ENCODE data around the gene VEPH1.

- no peak for TF ChIP-seq CTCF (IDR thresholded peaks at IDR 0.05)
- TF ChIP-seq KDM1A (IDR thresholded peaks at IDR 0.05; ENCODE audit: low read depth), result no peak
- TF ChIP-seq CHD4 (IDR thresholded peaks at IDR 0.05; ENCODE audit: borderline replicate concordance), result no peak
- TF ChIP-seq CHD2 (IDR thresholded peaks at IDR 0.05; ENCODE audit: low read length, partially characterized antibody), result no peak
Measured at GRCh38 chr3:157235291-157235690, 267.9 kb downstream of the VEPH1 start.

Measured in A549 (cell line).